H1 (cell line): Measurements from ENCODE around the gene NIPSNAP2. TPM values are rescaled to one million over a fixed set of nuclear protein-coding genes. Genes with fewer than 3 reads are reported as not detected.

Experiments used
- CHD1 ChIP-seq: IDR thresholded peaks from 2 replicates; pipeline ENCODE4 v1.6.1; 2012; ENCODE audit warnings: low read depth, low read length, improper control_type of control experiment
- EZH2 ChIP-seq: fragments of 200-600 bp; sonication (generic); IDR thresholded peaks from 2 replicates; pipeline ENCODE4 v1.7.1; 2012; ENCODE audit warnings: low read depth, mild to moderate bottlenecking, moderate library complexity, low read length, inconsistent platforms; ENCODE audit not compliant: severe bottlenecking
- FOSL1 ChIP-seq: IDR thresholded peaks from 2 replicates; pipeline ENCODE4 v1.6.1; 2011; ENCODE audit warnings: mild to moderate bottlenecking, low read depth, low read length, moderate library complexity; ENCODE audit not compliant: insufficient read depth
- GTF2F1 ChIP-seq: IDR thresholded peaks from 2 replicates; pipeline ENCODE4 v1.6.1; 2012; ENCODE audit warnings: low read depth, low read length, improper control_type of control experiment, borderline replicate concordance
- KDM5A ChIP-seq: fragments of 200-600 bp; IDR thresholded peaks from 2 replicates; pipeline ENCODE4 v1.7.1; 2012; ENCODE audit warnings: mild to moderate bottlenecking, low read length, inconsistent platforms, mixed read lengths
- MAX ChIP-seq: IDR thresholded peaks from 2 replicates; pipeline ENCODE4 v1.6.1; 2012; ENCODE audit warnings: inconsistent platforms
- NANOG ChIP-seq: IDR thresholded peaks from 2 replicates; pipeline ENCODE4 v1.6.1; 2011; ENCODE audit warnings: low read length, low read depth, mild to moderate bottlenecking, inconsistent platforms; ENCODE audit not compliant: insufficient read depth, poor library complexity, severe bottlenecking
- NRF1 ChIP-seq: IDR thresholded peaks from 2 replicates; pipeline ENCODE4 v1.6.1; 2011; ENCODE audit warnings: mild to moderate bottlenecking, low read depth, low read length, improper control_type of control experiment
- POLR2AphosphoS5 ChIP-seq: IDR thresholded peaks from 2 replicates; pipeline ENCODE4 v1.6.1; 2011; ENCODE audit warnings: low read depth, low read length
- RBBP5 ChIP-seq: IDR thresholded peaks from 2 replicates; pipeline ENCODE4 v1.7.1; 2012; ENCODE audit warnings: low read depth, mild to moderate bottlenecking, inconsistent platforms, low read length, moderate library complexity, borderline replicate concordance
- RFX5 ChIP-seq: IDR thresholded peaks from 2 replicates; pipeline ENCODE4 v1.6.1; 2011; ENCODE audit warnings: low read depth, low read length, improper control_type of control experiment, borderline replicate concordance
- RNF2 ChIP-seq: fragments of 200-900, 300-1000 bp; sonication (generic); IDR thresholded peaks from 2 replicates; pipeline ENCODE4 v1.7.1; 2016; ENCODE audit warnings: borderline replicate concordance, low read depth, mild to moderate bottlenecking, antibody characterized with exemption, low read length; ENCODE audit not compliant: poor library complexity, severe bottlenecking; ENCODE audit errors: missing control alignments
- RXRA ChIP-seq: IDR thresholded peaks from 2 replicates; pipeline ENCODE4 v1.6.1; 2011; ENCODE audit warnings: low read depth, mild to moderate bottlenecking, low read length, moderate library complexity; ENCODE audit not compliant: insufficient read depth
- SAP30 ChIP-seq: fragments of 300-600 bp; sonication (generic); IDR thresholded peaks from 2 replicates; pipeline ENCODE4 v1.7.1; 2012; ENCODE audit warnings: low read length, moderate library complexity, mild to moderate bottlenecking, inconsistent platforms; ENCODE audit not compliant: insufficient read depth, insufficient replicate concordance
- polyA plus RNA-seq, 7 experiments: library from polyadenylated mRNA; depleted of rRNA in 3 of 7; stranded (reverse) in 5 of 7; unstranded in 2 of 7; fragments of >200 nt in 5 of 7; fragments of 200-250 nt in 2 of 7; gene quantifications; 1 replicate in 5 of 7; 2 replicates in 1 of 7; 4 replicates in 1 of 7; pipeline versions ENCODE4 v1.2.1 to v1.2.3, GENCODE V29; 2011 to 2013; ENCODE audit warnings: missing spikeins in 2 of 7, mixed read lengths in 2 of 7
- total RNA-seq: library from RNA; stranded (reverse); fragmentation: NEBNext Ultra II Directional; extraction: Animal tissue kit (Norgen Biotek cat#: 25700); gene quantifications from 2 replicates; pipeline ENCODE4 v1.2.1, GENCODE V29; 2021
- TF ChIP-seq, protein P1 (sequence below): IDR thresholded peaks from 2 replicates; pipeline ENCODE4 v1.6.1; 2011; ENCODE audit warnings: low read depth, mild to moderate bottlenecking, low read length; ENCODE audit not compliant: insufficient read depth

NIPSNAP2 gene
- total and polyA plus RNA-seq, 2 of the 8 experiments (the other 6 are each of a cell fraction or from before 2014, with no cell fraction given): 31.1 to 45.2 TPM

- TF ChIP-seq POLR2AphosphoS5 (peak; percentile 99), SAP30 (no peak), RBBP5 (peak; percentile 83), NRF1 (no peak), RFX5 (no peak), CHD1 (no peak), EZH2 (no peak), GTF2F1 (peak; percentile 85; the same call in 1 of the 2 replicates), NANOG (no peak), RNF2 (no peak), KDM5A (peak; percentile 85), RXRA (no peak), FOSL1 (no peak), MAX (peak; percentile 95)
- TF ChIP-seq, protein P1, sequence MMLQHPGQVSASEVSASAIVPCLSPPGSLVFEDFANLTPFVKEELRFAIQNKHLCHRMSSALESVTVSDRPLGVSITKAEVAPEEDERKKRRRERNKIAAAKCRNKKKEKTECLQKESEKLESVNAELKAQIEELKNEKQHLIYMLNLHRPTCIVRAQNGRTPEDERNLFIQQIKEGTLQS: peak; percentile 83
These were observed 12.6 kb upstream of the NIPSNAP2 start, which contains the start of gene MRPS17 (continued) for GRCh38 chr7:55951637-55952351.
